ENCODE data around the gene THOC5. TPM values are rescaled to one million over a fixed set of nuclear protein-coding genes. Genes with fewer than 3 reads are reported as not detected.
A peak's percentile ranks its signal among the peaks of the same experiment; 100 is the strongest.

The THOC5 gene
- total RNA-seq, 4 donors from 2014 or later: 22.4 to 43.7 (median 27.0) TPM

- DNase-seq: no peak
- TF ChIP-seq POLR2A (IDR thresholded peaks at IDR 0.05) (no peak), EP300 (IDR thresholded peaks at IDR 0.05; ENCODE audit: low read depth) (no peak), POLR2AphosphoS5 (IDR thresholded peaks at IDR 0.05) (no peak)
- TF ChIP-seq, protein P1, sequence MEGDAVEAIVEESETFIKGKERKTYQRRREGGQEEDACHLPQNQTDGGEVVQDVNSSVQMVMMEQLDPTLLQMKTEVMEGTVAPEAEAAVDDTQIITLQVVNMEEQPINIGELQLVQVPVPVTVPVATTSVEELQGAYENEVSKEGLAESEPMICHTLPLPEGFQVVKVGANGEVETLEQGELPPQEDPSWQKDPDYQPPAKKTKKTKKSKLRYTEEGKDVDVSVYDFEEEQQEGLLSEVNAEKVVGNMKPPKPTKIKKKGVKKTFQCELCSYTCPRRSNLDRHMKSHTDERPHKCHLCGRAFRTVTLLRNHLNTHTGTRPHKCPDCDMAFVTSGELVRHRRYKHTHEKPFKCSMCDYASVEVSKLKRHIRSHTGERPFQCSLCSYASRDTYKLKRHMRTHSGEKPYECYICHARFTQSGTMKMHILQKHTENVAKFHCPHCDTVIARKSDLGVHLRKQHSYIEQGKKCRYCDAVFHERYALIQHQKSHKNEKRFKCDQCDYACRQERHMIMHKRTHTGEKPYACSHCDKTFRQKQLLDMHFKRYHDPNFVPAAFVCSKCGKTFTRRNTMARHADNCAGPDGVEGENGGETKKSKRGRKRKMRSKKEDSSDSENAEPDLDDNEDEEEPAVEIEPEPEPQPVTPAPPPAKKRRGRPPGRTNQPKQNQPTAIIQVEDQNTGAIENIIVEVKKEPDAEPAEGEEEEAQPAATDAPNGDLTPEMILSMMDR (IDR thresholded peaks at IDR 0.05): no peak
- Histone ChIP-seq H3K9me3 (no peaks in the 10 kb centered on the region), H3K4me3 (no peak overlapping the region), H3K27me3 (peaks cover 55% of the 10 kb centered on the region), H3K27ac (no peak overlapping the region), H3K36me3 (no peaks in the 10 kb centered on the region), H3K4me1 (peaks cover 0 to 22% (median 17%) of the 10 kb centered on the region in 4 donors)
- 70% methylated on average over 10 of the region's 11 CpGs; no CpG with 5 or more reads in 1 of the 2 donors for WGBS, 2 donors (ENCODE audit: low coverage in 1 of 2)
- intact Hi-C loops (cut with DNase I; ENCODE audit: low total_unique reads): no loop called here
- in situ Hi-C loops (cut with MboI; ENCODE audit: low pct_ligation_motif_present in 1 of 4, low pct_unique_long_range_greater_than_20kb in 1 of 4, low sequenced_read_pairs in 3 of 4): no loop called here
Observed at GRCh38 chr22:29482253-29482652, 71.3 kb downstream of the THOC5 start.

DNA sequence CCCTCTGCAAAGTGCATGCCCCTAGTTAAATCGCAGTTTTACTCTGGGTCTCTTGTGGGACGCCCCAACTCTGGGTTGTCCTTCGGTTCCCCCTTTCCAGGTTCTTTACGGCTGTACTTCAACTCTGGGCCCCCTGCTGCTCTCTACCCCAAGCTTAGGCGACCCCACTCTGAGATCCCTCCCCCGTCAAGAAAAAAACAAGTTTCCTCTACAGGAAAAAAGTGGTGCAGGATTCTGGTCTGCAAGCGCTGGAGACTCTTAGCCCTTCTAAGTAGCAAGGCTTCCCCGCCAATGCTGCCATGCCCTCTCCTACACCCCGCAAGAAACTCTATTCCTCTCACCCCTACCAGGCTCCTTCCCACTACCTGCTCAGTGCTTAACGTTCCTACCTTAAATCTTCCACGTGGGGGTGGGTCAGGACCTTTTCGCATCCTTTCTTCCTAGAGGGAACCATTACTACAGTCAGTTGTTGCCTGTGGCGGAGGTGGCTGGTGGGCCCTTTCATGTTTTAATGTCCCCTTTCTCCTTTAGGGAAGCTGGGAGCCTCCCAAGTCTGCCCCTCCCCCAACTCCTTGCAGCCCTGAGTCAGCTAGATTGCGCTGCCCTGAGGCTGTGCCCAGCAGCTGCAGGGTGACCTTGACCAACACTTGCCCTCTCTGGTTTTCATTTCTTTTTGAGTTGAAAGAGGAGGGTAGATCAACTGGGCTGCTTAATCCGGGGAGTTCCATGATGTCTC, 72.1 kb downstream of the THOC5 start:
- 20 to 34% methylated on average over 1 to 15 of the region's 15 CpGs for WGBS, 2 donors (ENCODE audit: low coverage in 1 of 2)
- TF ChIP-seq POLR2A (IDR thresholded peaks at IDR 0.05) (no peak), EP300 (IDR thresholded peaks at IDR 0.05; ENCODE audit: low read depth) (no peak), POLR2AphosphoS5 (IDR thresholded peaks at IDR 0.05) (no peak)
- TF ChIP-seq, protein P1 (IDR thresholded peaks at IDR 0.05): no peak
- in situ Hi-C loops (cut with MboI; ENCODE audit: low pct_ligation_motif_present in 1 of 4, low pct_unique_long_range_greater_than_20kb in 1 of 4, low sequenced_read_pairs in 3 of 4): no loop called here
- peaks cover 0 to 22% (median 17%) of the 10 kb centered on the region in 4 donors for H3K4me1 ChIP-seq
- intact Hi-C loops (cut with DNase I; ENCODE audit: low total_unique reads): no loop called here
- no peaks in the 10 kb centered on the region for H3K9me3 ChIP-seq
- no peak overlapping the region for H3K27ac ChIP-seq
- H3K4me3 ChIP-seq: peak overlapping the region in 1 of 4 donors; percentile 32
- DNase-seq: no peak
- H3K27me3 ChIP-seq: peaks cover 55% of the 10 kb centered on the region
- no peaks in the 10 kb centered on the region for H3K36me3 ChIP-seq

GRCh38 chr22:29480512-29481264, 72.9 kb downstream of the THOC5 start:
- intact Hi-C loops (cut with DNase I; ENCODE audit: low total_unique reads): no loop called here
- H3K4me3 ChIP-seq: peak overlapping the region in 2 of 4 donors; percentile 12 to 32
- TF ChIP-seq POLR2AphosphoS5 (IDR thresholded peaks at IDR 0.05) (no peak), POLR2A (IDR thresholded peaks at IDR 0.05) (no peak), EP300 (IDR thresholded peaks at IDR 0.05; ENCODE audit: low read depth) (no peak)
- TF ChIP-seq, protein P1 (IDR thresholded peaks at IDR 0.05): no peak
- H3K9me3 ChIP-seq: no peaks in the 10 kb centered on the region
- H3K27me3 ChIP-seq: peaks cover 60% of the 10 kb centered on the region
- in situ Hi-C loops (cut with MboI; ENCODE audit: low pct_ligation_motif_present in 1 of 4, low pct_unique_long_range_greater_than_20kb in 1 of 4, low sequenced_read_pairs in 3 of 4): no loop called here
- no peak overlapping the region for H3K27ac ChIP-seq
- no peaks in the 10 kb centered on the region for H3K36me3 ChIP-seq
- DNase-seq: no peak
- WGBS, 2 donors (ENCODE audit: low coverage in 1 of 2): 52% methylated on average over 62 of the region's 107 CpGs; no CpG with 5 or more reads in 1 of the 2 donors
- peaks cover 0 to 22% (median 17%) of the 10 kb centered on the region in 4 donors for H3K4me1 ChIP-seq

- H3K27me3 ChIP-seq: peaks cover 60% of the 10 kb centered on the region
- intact Hi-C loops (cut with DNase I; ENCODE audit: low total_unique reads): no loop called here
- peak overlapping the region in 2 of 4 donors; percentile 12 to 32 for H3K4me3 ChIP-seq
- H3K9me3 ChIP-seq: no peaks in the 10 kb centered on the region
- H3K36me3 ChIP-seq: no peaks in the 10 kb centered on the region
- no peak for TF ChIP-seq EP300 (IDR thresholded peaks at IDR 0.05; ENCODE audit: low read depth)
- TF ChIP-seq, protein P1 (IDR thresholded peaks at IDR 0.05): no peak
- no peak for TF ChIP-seq POLR2A (IDR thresholded peaks at IDR 0.05)
- no peak for TF ChIP-seq POLR2AphosphoS5 (IDR thresholded peaks at IDR 0.05)
- peaks cover 0 to 22% (median 17%) of the 10 kb centered on the region in 4 donors for H3K4me1 ChIP-seq
- no peak overlapping the region for H3K27ac ChIP-seq
- WGBS, 2 donors (ENCODE audit: low coverage in 1 of 2): 24% methylated on average over 28 of the region's 39 CpGs; no CpG with 5 or more reads in 1 of the 2 donors
- in situ Hi-C loops (cut with MboI; ENCODE audit: low pct_ligation_motif_present in 1 of 4, low pct_unique_long_range_greater_than_20kb in 1 of 4, low sequenced_read_pairs in 3 of 4): no loop called here
- DNase-seq: no peak
Observed at GRCh38 chr22:29480262-29480511, 73.4 kb downstream of the THOC5 start.

Measured in transverse colon (tissue), 4 donors.